HepG2 (cell line): ENCODE data around the gene TMEM255B.

ENCODE experiments used
- ATF3 ChIP-seq: sonication (generic); formaldehyde crosslinking; IDR thresholded peaks from 2 replicates; pipeline ENCODE4 v1.4.0; 2020; ENCODE audit warnings: missing genetic modification reagents
- JUND ChIP-seq: sonication (generic); formaldehyde crosslinking; IDR thresholded peaks from 2 replicates; pipeline ENCODE4 v1.8.0; 2022; ENCODE audit warnings: mild to moderate bottlenecking, missing genetic modification reagents
- KDM2A ChIP-seq: sonication (generic); formaldehyde crosslinking; IDR thresholded peaks from 2 replicates; pipeline ENCODE4 v1.4.0; 2020; ENCODE audit warnings: low read depth, missing genetic modification reagents, borderline replicate concordance
- POLR2AphosphoS5 ChIP-seq: IDR thresholded peaks from 2 replicates; pipeline ENCODE4 v1.6.1; 2012; ENCODE audit warnings: low read depth, low read length
- UBTF ChIP-seq: sonication (generic); formaldehyde crosslinking; IDR thresholded peaks from 2 replicates; pipeline ENCODE4 v1.4.0; 2020; ENCODE audit warnings: mild to moderate bottlenecking, missing genetic modification reagents
- YY1 ChIP-seq: IDR thresholded peaks from 2 replicates; pipeline ENCODE4 v1.6.1; 2011; ENCODE audit warnings: low read length, low read depth, moderate library complexity, mild to moderate bottlenecking; ENCODE audit not compliant: insufficient read depth, insufficient replicate concordance
- TF ChIP-seq, protein P1 (sequence below), 2 experiments: IDR thresholded peaks; 2 replicates each; pipeline ENCODE4 v1.6.1; 2011 to 2012; ENCODE audit warnings: low read length in 2 of 2, borderline replicate concordance in 1 of 2, low read depth in 1 of 2, mild to moderate bottlenecking in 1 of 2, moderate library complexity in 1 of 2

DNA sequence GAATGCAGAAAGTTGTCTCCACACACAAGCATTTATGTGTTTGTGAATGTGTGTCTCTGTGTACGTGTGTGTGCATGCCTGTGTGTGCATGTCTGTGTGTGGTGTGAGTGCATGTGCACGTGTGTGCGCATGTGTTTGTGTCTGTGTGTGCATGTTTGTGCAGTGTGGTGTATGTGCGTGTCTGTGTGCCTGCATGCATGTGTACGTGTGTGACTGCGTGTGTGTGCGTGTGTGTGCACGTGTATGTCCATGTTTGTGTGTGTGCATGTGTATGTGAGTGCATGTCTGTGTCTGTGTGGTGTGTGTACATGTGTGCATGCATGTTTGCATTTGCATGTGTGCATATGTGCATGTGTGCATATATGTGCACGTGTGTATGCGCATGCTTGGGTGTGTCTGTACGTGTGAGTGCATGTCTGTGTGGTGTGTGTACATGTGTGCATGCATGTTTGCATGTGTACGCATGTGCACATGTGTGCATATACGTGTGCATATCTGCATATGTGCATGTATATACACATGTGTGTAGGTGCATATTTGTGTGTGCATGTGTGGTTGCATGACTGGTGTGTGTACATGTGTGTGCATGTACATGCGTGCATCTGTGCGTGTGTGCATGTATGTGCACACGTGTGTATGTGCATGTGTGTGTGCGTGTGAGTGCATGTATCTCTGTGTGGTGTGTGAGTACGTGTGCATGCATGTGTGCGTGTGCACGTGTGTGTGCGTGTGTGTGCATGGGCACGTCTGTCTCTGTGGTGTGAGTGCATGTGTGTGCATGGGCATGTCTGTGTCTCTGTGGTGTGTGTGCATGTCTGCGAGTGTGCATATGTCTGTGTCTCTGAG, 8.2 kb upstream of the TMEM255B start:
- TF ChIP-seq KDM2A (CRISPR knock-in tag) (no peak), UBTF (no peak), ATF3 (no peak), POLR2AphosphoS5 (no peak), YY1 (no peak), JUND (CRISPR knock-in tag) (no peak)
- TF ChIP-seq, protein P1, sequence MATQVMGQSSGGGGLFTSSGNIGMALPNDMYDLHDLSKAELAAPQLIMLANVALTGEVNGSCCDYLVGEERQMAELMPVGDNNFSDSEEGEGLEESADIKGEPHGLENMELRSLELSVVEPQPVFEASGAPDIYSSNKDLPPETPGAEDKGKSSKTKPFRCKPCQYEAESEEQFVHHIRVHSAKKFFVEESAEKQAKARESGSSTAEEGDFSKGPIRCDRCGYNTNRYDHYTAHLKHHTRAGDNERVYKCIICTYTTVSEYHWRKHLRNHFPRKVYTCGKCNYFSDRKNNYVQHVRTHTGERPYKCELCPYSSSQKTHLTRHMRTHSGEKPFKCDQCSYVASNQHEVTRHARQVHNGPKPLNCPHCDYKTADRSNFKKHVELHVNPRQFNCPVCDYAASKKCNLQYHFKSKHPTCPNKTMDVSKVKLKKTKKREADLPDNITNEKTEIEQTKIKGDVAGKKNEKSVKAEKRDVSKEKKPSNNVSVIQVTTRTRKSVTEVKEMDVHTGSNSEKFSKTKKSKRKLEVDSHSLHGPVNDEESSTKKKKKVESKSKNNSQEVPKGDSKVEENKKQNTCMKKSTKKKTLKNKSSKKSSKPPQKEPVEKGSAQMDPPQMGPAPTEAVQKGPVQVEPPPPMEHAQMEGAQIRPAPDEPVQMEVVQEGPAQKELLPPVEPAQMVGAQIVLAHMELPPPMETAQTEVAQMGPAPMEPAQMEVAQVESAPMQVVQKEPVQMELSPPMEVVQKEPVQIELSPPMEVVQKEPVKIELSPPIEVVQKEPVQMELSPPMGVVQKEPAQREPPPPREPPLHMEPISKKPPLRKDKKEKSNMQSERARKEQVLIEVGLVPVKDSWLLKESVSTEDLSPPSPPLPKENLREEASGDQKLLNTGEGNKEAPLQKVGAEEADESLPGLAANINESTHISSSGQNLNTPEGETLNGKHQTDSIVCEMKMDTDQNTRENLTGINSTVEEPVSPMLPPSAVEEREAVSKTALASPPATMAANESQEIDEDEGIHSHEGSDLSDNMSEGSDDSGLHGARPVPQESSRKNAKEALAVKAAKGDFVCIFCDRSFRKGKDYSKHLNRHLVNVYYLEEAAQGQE (IDR thresholded peaks at IDR 0.05; ENCODE audit: borderline replicate concordance in 1 of 2, low read depth in 1 of 2, low read length in 2 of 2) = no peak
